Gastroesophageal sphincter (tissue), 4 donors: ENCODE data around the gene LINC01488. TPM values are rescaled to one million over a fixed set of nuclear protein-coding genes. Genes with fewer than 3 reads are reported as not detected.
A peak's percentile ranks its signal among the peaks of the same experiment; 100 is the strongest.

Experiments
- ATAC-seq: fragments of 150-250 bp; one replicate; pipeline ENCODE4 v1.9.1; 2016; ENCODE audit warnings: mild to moderate bottlenecking, moderate library complexity
- H3K27ac ChIP-seq, 4 donors: fragments of 200-600 bp; sonication (generic) in 3 of 4; 1 replicate in 3 of 4; 2 replicates in 1 of 4; pipeline ENCODE4 v1.5.1; 2016 to 2019
- H3K27me3 ChIP-seq: fragments of 200-600 bp; sonication (generic); one replicate; pipeline ENCODE4 v1.5.1; 2019
- H3K36me3 ChIP-seq, 2 donors: fragments of 200-600 bp; sonication (generic); one replicate each; pipeline ENCODE4 v1.5.1; 2019; ENCODE audit warnings: control low read depth in 1 of 2
- H3K4me1 ChIP-seq, 3 donors: fragments of 200-600 bp; sonication (generic); 1 replicate in 2 of 3; 2 replicates in 1 of 3; pipeline ENCODE4 v1.5.1; 2016 to 2019; ENCODE audit warnings: control low read depth in 2 of 3
- H3K4me3 ChIP-seq, 2 donors: fragments of 200-600 bp; sonication (generic); one replicate each; pipeline ENCODE4 v1.5.1; 2019; ENCODE audit warnings: mild to moderate bottlenecking in 1 of 2, moderate library complexity in 1 of 2
- H3K9me3 ChIP-seq, 3 donors: fragments of 200-600 bp; sonication (generic); one replicate each; pipeline ENCODE4 v1.5.1; 2017 to 2019; ENCODE audit warnings: control low read depth in 2 of 3
- EP300 ChIP-seq: sonication (generic); formaldehyde crosslinking; IDR thresholded peaks from one replicate; pipeline ENCODE4 v1.6.1; 2017; ENCODE audit warnings: antibody characterized with exemption, mild to moderate bottlenecking
- POLR2A ChIP-seq, 2 donors: fragments of 450-650 bp; IDR thresholded peaks; one replicate each; pipeline ENCODE4 v1.6.1; 2017; ENCODE audit warnings: antibody characterized with exemption in 2 of 2, mild to moderate bottlenecking in 2 of 2, moderate library complexity in 1 of 2
- POLR2AphosphoS5 ChIP-seq: sonication (generic); formaldehyde crosslinking; IDR thresholded peaks from one replicate; pipeline ENCODE4 v1.6.1; 2017; ENCODE audit warnings: antibody characterized with exemption
- WGBS, 2 donors: methylation state at CpG; one replicate each; pipeline ENCODE4 v1.1.5; 2018; ENCODE audit warnings: low coverage in 1 of 2; 5-methylcytosine and 5-hydroxymethylcytosine counted together
- total RNA-seq, 4 donors: library from RNA; depleted of rRNA; stranded (reverse); fragments of >200 nt; gene quantifications; one replicate each; pipeline ENCODE4 v1.1.0, GENCODE V29; 2016
- TF ChIP-seq, protein P1 (sequence below), 4 experiments: fragments of 200-600 bp in 2 of 4; fragments of 450-650 bp in 2 of 4; sonication (generic) in 1 of 4; IDR thresholded peaks; one replicate each; pipeline ENCODE4 v1.5.1; 2017 to 2019; ENCODE audit warnings: antibody characterized with exemption in 4 of 4, mild to moderate bottlenecking in 2 of 4, moderate library complexity in 2 of 4

The LINC01488 gene
- total RNA-seq, 4 donors from 2014 or later = not detected

DNA sequence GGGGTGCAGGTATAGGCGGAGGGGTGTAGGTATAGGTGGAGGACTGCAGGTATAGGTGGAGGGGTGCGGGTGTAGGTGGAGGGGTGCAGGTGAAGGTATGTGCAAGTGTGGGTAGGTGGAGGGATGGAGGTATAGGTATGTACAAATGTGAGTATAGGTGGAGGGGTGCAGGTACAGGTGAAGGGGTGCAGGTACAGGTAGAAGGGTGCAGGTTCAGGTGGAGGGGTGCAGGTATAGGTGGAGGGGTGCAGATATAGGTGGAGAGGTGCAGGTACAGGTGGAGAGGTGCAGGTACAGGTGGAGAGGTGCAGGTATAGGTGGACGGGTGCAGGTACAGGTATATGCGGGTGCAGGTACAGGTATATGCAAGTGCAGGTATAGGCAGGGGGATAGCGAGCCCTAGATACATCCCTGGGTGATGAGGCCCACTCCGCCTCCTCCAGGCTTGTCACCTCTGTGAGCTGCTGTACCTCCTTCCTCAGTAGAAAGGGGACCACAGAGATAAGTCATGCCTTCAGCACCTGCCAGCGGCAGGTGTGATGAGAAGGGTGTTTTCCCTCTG is 17.2 kb downstream of the LINC01488 start:
- no peaks in the 10 kb centered on the region for H3K27me3 ChIP-seq
- no peak overlapping the region for H3K27ac ChIP-seq
- H3K9me3 ChIP-seq = no peaks in the 10 kb centered on the region
- H3K4me1 ChIP-seq = peaks cover 0 to 47% (median 13%) of the 10 kb centered on the region in 3 donors
- H3K36me3 ChIP-seq = no peaks in the 10 kb centered on the region
- TF ChIP-seq, protein P1, sequence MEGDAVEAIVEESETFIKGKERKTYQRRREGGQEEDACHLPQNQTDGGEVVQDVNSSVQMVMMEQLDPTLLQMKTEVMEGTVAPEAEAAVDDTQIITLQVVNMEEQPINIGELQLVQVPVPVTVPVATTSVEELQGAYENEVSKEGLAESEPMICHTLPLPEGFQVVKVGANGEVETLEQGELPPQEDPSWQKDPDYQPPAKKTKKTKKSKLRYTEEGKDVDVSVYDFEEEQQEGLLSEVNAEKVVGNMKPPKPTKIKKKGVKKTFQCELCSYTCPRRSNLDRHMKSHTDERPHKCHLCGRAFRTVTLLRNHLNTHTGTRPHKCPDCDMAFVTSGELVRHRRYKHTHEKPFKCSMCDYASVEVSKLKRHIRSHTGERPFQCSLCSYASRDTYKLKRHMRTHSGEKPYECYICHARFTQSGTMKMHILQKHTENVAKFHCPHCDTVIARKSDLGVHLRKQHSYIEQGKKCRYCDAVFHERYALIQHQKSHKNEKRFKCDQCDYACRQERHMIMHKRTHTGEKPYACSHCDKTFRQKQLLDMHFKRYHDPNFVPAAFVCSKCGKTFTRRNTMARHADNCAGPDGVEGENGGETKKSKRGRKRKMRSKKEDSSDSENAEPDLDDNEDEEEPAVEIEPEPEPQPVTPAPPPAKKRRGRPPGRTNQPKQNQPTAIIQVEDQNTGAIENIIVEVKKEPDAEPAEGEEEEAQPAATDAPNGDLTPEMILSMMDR (IDR thresholded peaks at IDR 0.05) = no peak
- no peak for TF ChIP-seq POLR2A (IDR thresholded peaks at IDR 0.05)
- WGBS, 2 donors = 83 to 88% methylated on average over 6 of the region's 7 CpGs
- ATAC-seq = no peak
- no peak overlapping the region for H3K4me3 ChIP-seq

DNA sequence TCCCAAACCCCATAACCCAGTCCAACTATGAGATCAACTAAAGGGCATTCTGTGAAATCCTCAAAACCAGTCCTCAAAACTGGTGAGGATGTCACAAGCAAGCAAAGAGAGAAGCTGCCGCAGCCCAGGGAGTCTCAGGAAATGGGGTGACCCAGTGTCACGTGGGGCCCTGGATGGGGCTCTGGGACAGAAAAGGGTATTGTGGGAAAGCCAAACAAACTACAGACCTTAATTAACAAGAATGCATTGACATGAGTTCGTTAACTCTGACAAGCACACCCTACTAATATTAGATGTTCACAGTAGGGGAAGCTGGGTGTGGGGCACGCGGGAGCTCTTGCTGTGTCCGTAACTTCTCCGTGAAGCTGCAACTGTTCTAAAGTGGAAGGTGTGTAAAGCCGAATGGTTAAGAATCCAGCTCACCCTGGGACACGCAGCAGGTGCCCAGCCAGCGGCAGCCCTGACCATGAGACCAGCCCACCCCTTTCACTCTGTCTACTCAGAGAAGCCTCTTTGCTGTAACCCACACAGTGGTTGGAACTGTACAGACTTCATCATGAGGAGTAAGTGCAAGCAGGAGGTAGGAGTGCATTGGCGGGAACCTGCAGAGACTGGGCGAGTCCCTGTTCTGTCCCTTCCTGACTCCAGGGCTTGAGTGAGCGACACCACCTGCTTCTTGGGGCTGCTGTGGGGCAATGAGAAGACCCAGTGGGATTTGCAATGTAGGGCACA is 17.9 kb downstream of the LINC01488 start:
- no peaks in the 10 kb centered on the region for H3K36me3 ChIP-seq
- no peak for ATAC-seq
- peak overlapping the region in 1 of 4 donors; percentile 19 for H3K27ac ChIP-seq
- 69 to 70% methylated on average over 7 to 12 of the region's 13 CpGs for WGBS, 2 donors
- H3K4me1 ChIP-seq = peaks cover 0 to 47% (median 13%) of the 10 kb centered on the region in 3 donors
- no peaks in the 10 kb centered on the region for H3K9me3 ChIP-seq
- H3K27me3 ChIP-seq = no peaks in the 10 kb centered on the region
- TF ChIP-seq POLR2AphosphoS5 = no peak
- TF ChIP-seq, protein P1 (IDR thresholded peaks at IDR 0.05) = no peak
- TF ChIP-seq POLR2A (IDR thresholded peaks at IDR 0.05) = no peak
- H3K4me3 ChIP-seq = no peak overlapping the region

- no peaks in the 10 kb centered on the region for H3K27me3 ChIP-seq
- TF ChIP-seq POLR2A (IDR thresholded peaks at IDR 0.05) (no peak), POLR2AphosphoS5 (no peak), EP300 (no peak)
- TF ChIP-seq, protein P1 (IDR thresholded peaks at IDR 0.05) = no peak
- H3K27ac ChIP-seq = peak overlapping the region in 1 of 4 donors; percentile 19
- H3K4me1 ChIP-seq = peaks cover 0 to 42% (median 13%) of the 10 kb centered on the region in 3 donors
- no peak overlapping the region for H3K4me3 ChIP-seq
- WGBS, 2 donors = no CpG with 5 or more reads among the region's 10 CpGs
- no peaks in the 10 kb centered on the region for H3K36me3 ChIP-seq
- no peak for ATAC-seq
- no peaks in the 10 kb centered on the region for H3K9me3 ChIP-seq
These were observed 18.4 kb downstream of the LINC01488 start for GRCh38 chr11:69499918-69500284.

GRCh38 chr11:69500285-69501120 is 19.0 kb downstream of the LINC01488 start:
- H3K4me1 ChIP-seq = peaks cover 0 to 36% (median 13%) of the 10 kb centered on the region in 3 donors
- 63 to 100% methylated on average over 1 to 5 of the region's 13 CpGs for WGBS, 2 donors

More at GRCh38 chr11:69500285-69501120, 19.0 kb downstream of the LINC01488 start:
- no peaks in the 10 kb centered on the region for H3K36me3 ChIP-seq
- H3K4me3 ChIP-seq = no peak overlapping the region
- no peaks in the 10 kb centered on the region for H3K9me3 ChIP-seq
- no peak overlapping the region for H3K27ac ChIP-seq
- TF ChIP-seq EP300 (no peak), POLR2AphosphoS5 (no peak), POLR2A (IDR thresholded peaks at IDR 0.05) (no peak)
- TF ChIP-seq, protein P1 (IDR thresholded peaks at IDR 0.05) = no peak
- H3K27me3 ChIP-seq = no peaks in the 10 kb centered on the region
- ATAC-seq = no peak
